Stomach (tissue), 4 donors: ENCODE measurements around the gene TNFRSF1B.

ENCODE experiments used
- POLR2A ChIP-seq, 4 donors: fragments of 450-650 bp; IDR thresholded peaks; one replicate each; pipeline ENCODE4 v1.6.1; 2016; ENCODE audit warnings: antibody characterized with exemption in 4 of 4, control low read depth in 2 of 4, mild to moderate bottlenecking in 1 of 4, moderate library complexity in 1 of 4
- POLR2AphosphoS5 ChIP-seq, 3 donors: sonication (generic); formaldehyde crosslinking; IDR thresholded peaks; one replicate each; pipeline ENCODE4 v1.6.1; 2016; ENCODE audit warnings: antibody characterized with exemption in 3 of 3

DNA sequence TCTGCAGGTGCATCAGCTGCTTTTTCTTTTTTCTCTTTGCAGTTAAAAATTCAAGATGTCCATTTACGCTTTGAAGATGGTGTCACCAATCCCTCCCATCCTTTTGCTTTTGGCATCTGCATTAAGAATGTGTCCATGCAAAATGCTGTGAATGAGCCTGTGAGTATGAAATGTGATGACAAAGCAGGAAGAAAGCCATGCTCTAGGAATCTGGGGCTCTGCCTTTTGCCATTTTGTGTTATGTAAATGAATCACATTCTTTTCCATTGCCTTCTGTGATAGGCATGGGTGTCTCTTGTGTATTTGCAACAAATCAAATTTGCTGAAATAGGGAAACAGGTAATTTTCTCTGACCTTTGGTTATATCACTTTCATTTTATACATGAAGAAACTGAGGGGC, 82.4 kb downstream of the TNFRSF1B start:
- TF ChIP-seq POLR2A (IDR thresholded peaks at IDR 0.05) (no peak), POLR2AphosphoS5 (IDR thresholded peaks at IDR 0.05) (no peak)
